H4 (cell line): ENCODE data around the gene HELZ. TPM values are rescaled to one million over a fixed set of nuclear protein-coding genes. Genes with fewer than 3 reads are reported as not detected.
"Not testable (repeated sequence)": the region's sequence is repeated elsewhere in the genome, so short reads cannot be mapped to it uniquely, and the experiment has no call there.

ENCODE experiments used
- DNase-seq: peaks from one replicate; pipeline ENCODE4 v3.0.0-alpha.2; 2015; ENCODE audit warnings: low spot score
- total RNA-seq: library from RNA; depleted of rRNA; stranded (reverse); fragments of >200 nt; shearing (Covaris generic); gene quantifications from 2 replicates; pipeline ENCODE4 v1.2.3, GENCODE V29; 2014

HELZ gene
- total RNA-seq, 1 experiment from 2014 or later, result 21.7 TPM

DNA sequence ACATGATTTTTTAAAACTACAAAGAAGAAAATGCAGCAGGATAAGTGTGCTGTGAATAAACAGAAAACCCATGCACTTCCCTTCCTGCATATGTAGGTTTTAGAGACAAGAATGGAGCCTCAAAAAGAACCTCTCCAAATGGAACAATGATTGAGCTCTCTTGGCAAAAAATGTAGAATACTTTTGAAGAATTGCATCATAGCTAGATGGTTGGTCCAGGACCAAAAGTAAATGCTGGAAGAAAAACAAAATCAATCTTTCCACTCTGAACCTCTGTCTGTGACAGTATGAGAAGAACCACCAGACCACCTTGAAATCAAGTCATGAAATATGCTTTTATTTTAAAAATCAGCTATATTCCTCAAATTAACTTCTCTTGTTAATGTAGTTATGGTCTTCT, 17.5 kb downstream of the HELZ start:
- DNase-seq, result no peak

DNA sequence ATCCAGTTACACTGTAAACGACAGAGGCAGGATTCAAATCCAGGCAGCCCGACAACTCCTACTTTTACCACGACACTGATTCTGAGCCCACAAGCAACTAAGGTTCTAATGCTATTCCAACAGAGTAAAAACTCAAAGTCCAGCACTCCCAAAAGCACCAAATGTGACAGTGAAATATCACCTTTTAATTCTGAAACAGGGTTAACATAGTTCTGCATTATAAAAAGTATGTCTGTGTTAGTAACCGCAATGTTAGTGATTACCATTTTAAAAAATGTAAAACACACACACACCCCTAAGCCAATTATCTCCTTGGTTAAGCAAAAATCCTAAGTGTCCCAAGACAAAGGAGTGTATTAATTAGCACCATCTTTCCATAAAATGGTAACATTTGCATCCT, 19.7 kb downstream of the HELZ start:
- DNase-seq, result no peak

DNA sequence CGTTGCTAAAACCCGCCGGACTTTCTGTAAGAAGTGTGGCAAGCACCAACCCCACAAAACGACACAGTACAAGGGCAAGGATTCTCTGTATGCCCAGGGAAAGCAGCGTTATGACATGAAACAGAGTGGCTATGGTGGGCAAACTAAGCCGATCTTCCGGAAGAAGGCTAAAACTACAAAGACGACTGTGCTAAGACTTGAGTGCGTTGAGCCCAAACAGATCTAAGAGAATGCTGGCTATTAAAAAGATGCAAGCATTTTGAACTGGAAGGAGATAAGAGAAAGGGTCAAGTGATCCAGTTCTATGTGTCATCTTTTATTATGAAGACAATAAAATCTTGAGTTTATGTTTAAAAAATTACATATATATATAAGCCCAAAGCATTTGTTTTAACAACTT, 20.3 kb downstream of the HELZ start:
- no peak for DNase-seq

DNA sequence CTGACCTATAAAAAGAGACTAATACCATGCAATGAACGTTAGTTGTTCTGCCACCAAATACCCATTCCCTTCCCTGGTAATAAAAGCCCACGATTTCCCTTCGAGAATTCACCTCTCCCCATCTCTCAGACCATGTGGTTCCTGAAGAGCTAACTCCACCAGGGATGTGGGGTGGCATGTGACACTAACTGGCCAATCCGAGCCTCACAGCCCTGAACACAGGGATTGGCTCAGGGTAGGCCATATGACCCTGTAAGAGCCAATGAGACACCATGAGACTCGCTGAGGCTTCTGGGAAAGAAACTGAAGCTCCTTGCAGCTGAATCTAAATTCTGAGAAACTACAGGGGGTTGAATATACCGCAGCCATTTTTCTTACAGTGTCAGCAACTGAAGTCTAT, 21.1 kb downstream of the HELZ start:
- DNase-seq, result peak; percentile 26

- DNase-seq, result peak; percentile 50
These were observed 23.7 kb downstream of the HELZ start for GRCh38 chr17:67221062-67221998.

DNA sequence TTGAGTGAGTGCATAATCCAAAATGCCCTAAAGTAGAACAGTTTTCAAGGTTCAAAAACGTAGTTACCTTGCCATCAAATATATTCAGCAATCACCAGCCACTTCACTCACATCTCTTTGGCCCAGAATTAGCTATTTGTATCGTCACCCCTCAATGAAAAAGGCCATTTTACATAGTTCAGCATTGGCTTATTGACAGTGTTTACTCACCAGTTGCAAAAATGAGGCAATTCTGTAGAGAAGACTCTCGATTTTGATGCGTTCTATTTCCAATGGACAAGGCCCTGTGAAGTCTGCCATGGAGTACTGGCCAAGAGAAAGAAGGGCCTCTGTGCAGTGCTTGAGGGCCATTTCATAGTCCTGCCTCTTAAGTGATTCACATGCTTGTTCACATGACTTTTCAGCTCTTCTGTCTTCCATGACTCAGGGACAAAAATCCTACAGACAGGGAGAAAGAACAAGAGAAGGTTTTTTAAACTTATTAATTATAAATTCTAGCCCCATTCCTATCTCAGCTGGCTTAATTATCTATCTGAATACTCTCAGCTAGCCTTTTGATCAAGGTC, 26.5 kb downstream of the HELZ start:
- DNase-seq, result no peak

GRCh38 chr17:67217446-67217845, 27.6 kb downstream of the HELZ start:
- no peak for DNase-seq

DNA sequence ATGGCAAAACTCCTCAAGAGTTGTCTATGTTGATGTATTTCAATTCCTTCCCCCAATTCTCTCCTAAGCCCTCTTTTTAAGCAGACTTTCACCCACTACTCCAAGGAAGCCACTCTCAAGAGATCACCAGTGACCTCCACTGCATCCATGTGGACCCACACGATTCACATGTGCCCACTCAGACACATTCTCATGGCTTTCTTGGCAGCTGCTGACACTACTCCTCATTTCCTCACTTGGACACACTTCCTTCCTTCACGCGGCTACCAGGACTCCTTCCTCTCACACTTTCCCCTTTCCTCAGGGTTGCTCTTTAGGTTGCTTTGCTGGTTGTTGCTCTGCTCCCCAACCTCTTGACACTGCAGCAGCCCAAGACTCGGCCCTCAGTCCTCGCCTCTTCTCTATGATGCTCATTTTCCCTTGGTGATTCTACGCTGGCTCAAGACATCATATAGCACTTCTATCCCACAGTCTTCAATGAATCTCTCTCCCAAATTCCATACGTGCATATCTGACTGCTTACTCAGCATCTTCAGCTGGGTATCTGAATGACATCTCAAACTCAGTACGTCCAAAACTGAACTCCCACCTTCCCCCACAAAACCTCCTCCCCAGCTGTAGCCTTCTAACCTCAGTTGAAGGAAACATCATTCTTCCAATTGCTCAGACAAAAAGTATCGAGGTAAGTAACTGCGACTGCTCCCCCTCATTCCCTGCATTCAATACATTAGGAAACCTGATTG, 28.2 kb downstream of the HELZ start:
- DNase-seq, result no peak

- no peak for DNase-seq
These were observed 29.0 kb downstream of the HELZ start for GRCh38 chr17:67215991-67216421.

DNA sequence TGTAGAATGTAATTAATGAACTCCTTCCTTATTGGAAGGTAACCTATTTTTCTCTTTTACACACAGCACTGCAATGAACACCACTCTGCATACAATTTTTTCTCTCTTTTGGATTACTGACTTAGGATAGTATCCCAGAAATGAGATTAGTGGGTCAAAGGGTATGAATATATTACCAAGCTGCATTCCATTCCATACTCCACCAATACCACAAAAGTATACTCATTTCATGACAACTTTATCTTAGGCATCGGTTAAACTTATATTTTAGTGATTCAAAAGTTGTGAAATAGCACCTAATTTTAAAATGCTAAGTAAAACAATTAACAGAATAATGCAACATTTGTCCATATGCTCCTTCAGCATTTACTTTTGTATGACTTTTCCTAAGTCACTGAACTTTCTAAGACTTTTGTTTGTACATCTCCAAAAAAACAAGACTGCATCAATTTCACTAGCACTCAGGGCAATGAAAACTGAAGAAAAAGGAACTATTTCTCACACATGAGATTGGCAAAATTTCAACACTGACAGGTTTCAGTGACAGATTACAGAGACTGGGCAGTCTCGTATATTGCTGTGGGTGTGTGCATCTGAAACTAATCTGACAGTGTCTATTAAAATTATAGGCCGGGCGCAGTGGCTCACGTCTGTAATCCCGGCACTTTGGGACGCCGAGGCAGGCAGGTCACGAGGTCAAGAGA, 32.1 kb downstream of the HELZ start:
- DNase-seq, result no peak

DNA sequence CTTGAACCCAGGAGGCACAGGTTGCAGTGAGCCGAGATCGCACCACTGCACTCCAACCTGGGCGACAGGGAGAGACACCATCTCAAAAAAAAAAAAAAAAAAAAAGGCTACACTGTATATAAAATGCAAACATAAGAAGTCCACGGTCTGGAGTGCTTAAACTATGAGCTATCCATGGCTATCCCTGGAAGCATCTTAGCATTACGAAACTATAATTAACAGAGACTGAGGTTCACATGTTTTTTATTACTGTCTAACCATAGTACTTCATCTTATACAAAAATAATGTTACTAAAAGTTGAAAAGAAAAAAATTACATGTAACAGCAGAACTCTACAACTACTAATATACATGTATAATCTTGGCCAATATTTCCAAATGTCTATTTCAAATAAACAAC, 32.8 kb downstream of the HELZ start:
- DNase-seq, result no peak

GRCh38 chr17:67211742-67212141, 33.3 kb downstream of the HELZ start:
- DNase-seq, result no peak

DNA sequence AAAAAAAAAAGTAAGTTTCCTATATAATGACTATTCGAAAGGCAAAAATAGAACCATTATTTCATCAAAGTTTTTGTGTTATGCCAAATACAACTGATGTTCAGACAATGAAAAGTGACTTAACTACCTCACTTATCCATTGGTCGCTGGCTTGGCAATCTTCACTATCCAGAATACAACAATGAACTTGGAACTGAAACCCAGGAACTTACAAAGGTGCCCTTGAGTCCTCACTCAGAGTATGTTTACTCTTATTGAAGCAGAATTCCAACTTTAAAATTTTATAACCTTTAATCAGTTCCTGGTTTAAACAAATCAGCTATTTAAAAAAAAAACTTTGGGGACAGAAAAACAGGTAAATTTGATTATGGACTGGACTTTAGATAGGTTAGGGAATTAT, 34.1 kb downstream of the HELZ start:
- DNase-seq, result no peak

DNA sequence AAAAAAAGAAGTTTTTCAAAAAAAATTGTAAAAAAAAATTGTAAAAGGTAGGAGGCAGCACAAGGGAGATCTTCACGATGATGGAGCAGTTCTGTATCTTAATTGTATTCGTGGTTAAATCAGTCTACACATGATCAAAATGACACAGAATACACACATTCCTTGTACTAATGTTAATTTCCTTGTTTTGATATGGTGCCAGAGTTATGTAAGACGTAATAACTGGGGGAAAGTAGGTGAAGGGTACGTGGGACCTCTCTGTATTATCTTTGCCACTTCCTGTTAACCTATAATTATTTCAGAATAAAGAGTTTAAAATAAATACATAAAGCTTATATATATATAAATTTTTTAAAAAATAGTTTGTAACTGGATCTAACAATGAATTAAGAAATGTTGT, 36.8 kb downstream of the HELZ start:
- DNase-seq, result no peak

DNA sequence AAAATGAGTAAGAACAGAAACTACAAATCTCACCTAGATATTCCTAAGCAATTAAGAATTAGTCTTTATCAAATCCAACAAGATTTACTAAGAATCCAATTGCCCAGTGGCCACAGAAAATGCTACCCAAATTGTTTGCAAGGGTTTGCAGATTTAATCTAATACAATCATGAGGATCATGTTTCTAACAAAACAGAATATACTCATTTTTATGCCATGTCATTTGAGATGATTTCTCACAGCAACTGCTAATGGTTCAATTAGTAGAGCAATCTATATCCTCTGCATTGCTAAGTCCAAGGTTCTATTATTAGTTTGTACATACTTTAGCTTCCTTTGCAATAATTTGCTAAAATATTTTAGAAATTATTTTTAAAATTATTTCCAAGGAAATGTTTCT, 41.2 kb downstream of the HELZ start:
- no peak for DNase-seq

- DNase-seq, result no peak
These were observed 42.5 kb downstream of the HELZ start for GRCh38 chr17:67202503-67202902.

- peak; percentile 21 for DNase-seq
These were observed 44.2 kb downstream of the HELZ start for GRCh38 chr17:67200727-67201301.

DNA sequence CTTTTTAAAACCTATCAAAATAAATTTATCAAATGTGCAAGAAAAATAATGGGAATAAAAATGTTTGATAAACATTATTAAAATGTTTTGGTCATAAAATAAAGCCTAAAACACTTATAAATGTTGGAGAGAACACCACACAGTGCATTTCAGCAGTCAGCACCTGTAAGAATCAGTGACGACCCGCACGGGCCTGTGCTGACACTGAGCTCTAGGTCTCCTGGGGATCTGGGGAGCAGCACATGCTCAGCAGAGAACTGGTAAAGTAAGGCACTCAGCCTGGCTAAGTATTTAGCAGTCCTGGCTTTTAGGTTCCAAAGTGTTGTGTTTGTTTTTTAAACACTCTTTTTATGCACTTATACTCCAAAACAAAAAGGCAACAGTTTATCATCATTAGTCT, 46.9 kb downstream of the HELZ start:
- DNase-seq, result no peak

DNA sequence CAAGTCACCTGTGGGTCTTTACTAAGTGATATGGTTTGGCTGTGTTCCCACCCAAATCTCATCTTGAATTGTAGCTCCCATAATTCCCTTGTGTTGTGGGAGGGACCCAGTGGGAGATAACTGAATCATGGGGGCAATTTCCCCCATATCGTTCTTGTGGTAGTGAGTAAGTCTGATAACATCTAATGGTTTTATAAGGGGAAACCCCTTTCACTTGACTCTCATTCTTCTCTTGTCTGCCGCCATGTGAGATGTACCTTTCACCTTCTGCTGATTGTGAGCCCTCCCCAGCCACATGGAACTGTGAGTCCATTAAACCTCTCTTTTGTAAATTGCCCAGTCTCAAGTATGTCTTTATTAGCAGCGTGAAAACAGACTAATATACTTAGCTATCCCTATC, 48.0 kb downstream of the HELZ start:
- not testable (repeated sequence) for DNase-seq

GRCh38 chr17:67196422-67196821, 48.6 kb downstream of the HELZ start:
- DNase-seq, result no peak

GRCh38 chr17:67194134-67194533, 50.9 kb downstream of the HELZ start:
- DNase-seq, result no peak

DNA sequence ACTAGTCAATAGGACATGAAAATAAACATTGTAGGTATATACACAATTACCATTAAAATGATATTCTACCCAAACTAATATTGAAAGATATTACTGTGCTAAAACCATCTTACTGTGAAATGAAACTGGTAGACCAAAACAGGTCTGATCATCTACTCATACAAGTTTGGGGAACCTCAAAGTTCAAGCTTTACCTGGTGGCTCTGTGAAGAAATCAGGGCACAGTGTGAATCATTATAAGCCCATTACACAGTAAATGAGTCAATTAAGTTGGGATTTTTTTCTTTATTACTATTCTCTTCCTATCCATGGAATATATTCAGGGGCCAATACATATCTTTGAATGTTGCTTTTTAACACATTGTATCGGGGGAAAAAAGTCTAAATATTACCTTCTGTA, 57.1 kb downstream of the HELZ start:
- no peak for DNase-seq
